Measurements from ENCODE around the gene MS4A13. TPM values are rescaled to one million over a fixed set of nuclear protein-coding genes. Genes with fewer than 3 reads are reported as not detected.
"Not testable (repeated sequence)": the region's sequence is repeated elsewhere in the genome, so short reads cannot be mapped to it uniquely, and the experiment has no call there.

MS4A13 gene, protein sequence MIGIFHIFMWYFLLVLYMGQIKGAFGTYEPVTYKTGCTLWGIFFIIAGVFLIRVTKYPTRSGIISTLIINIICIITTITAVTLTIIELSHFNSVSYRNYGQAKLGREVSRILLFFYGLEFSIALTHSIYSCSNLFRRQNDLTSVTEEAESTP
- total RNA-seq, result not detected

GRCh38 chr11:60515144-60515855 lies at the start of gene MS4A13:
MS4A13 (plus strand) TSS chr11:60515392; CDS start chr11:60518084, 2,692 bp downstream.
- no peak for DNase-seq

DNA sequence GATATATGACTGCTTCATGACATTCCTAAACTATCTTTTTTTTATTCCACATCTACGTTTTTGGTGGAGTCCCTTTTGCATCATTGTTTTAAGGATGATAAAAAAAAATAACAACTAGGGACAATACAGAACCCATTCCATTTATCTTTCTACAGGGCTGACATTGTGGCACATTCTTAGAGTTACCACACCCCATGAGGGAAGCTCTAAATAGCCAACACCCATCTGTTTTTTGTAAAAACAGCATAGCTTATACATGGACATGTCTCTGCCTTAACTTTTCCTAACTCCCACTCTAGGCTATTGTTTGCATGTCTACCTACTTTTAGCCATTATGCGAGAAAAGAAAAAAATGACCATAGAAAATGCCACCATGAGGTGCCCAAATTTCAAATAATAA lies 46.4 kb upstream of the MS4A13 start:
- no peak for DNase-seq

- no peak for DNase-seq
Measured at GRCh38 chr11:60469723-60470122, 45.5 kb upstream of the MS4A13 start.

- DNase-seq, result no peak
Measured at GRCh38 chr11:60477035-60477445, 38.2 kb upstream of the MS4A13 start.

DNA sequence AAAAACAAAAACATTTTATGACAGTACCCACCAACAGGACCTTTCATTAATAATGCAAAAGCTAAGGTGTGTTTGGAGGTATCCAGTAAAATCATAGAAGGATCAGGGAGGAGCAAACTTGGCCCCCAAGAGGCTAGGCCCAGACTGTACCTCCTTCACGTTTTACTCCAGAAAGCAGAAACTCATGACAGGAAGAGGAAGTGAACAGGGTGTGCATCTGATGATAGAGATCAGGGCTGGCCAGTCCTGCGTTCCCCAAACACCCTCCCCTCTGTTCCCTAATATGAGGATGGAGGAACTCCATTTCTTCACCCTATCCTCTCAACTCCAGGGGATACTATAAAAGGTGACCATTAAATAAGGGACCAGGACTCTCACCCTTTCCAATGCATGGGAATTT lies 32.8 kb upstream of the MS4A13 start:
- DNase-seq, result no peak

GRCh38 chr11:60485987-60486386 lies 29.2 kb upstream of the MS4A13 start:
- no peak for DNase-seq

GRCh38 chr11:60492488-60493009 lies 22.6 kb upstream of the MS4A13 start, which contains the start of gene MS4A12:
MS4A12 (plus strand) TSS chr11:60492778; CDS start chr11:60497319, 4,541 bp downstream.
- no peak for DNase-seq

DNA sequence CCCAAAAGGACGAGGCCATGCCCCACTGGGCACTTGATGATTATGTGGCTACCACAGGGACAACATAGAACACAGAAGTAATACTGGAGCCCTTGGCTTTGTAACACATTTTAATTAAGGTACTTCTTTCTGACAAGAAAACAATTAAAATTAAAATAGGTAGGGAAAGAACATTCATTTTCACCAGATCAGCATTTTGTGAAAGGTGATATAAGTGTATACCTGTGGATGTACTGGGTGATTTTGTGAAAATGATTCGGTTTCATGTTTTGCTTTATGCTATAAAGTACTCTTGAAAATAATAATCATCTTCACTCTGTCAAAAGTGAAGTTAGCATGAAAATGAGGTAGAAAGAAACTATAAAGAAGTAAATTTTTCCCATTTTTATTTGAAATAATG lies 21.7 kb upstream of the MS4A13 start:
- no peak for DNase-seq

DNA sequence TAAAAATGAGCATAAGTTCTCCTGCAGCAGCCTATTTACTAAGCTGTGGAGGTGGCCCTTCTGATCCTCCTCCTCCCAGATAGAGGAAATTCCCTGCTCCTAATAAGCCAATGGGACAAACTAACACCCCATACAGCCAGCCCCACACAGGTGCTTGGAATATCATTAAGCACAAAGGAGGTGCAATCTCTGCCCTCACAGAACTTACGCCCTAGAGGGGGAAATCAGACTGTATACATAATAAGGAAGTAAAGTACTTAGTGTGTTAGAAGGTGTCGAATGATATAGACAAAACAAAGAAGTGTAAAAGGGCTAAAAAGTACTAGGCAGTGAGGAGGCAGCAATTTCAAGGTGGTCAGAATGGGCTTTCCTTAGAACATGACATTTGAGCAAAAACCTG lies 16.8 kb upstream of the MS4A13 start:
- DNase-seq, result no peak

DNA sequence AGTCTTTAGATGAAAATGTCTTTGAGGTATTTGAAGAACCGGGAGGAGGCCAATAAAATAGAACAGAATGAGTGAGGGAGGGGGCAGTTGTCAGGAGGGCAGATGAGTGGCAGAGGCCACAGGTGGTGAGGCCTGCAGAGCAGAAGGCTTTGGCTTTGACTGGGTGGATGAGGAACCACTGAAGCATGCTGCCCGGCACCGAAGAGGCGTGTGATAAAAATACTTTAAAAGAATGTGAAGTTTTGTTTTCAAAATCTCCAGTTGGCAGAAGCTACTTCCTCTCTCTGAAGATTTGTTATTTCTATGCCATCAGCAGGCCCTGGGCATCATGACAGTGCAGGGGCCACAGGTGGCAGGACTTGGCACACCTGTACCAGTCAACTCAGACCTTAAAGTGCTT lies 16.3 kb upstream of the MS4A13 start:
- DNase-seq, result no peak

- no peak for DNase-seq
Measured at GRCh38 chr11:60500276-60500910, 14.8 kb upstream of the MS4A13 start.

- DNase-seq, result no peak
Measured at GRCh38 chr11:60502221-60502775, 12.9 kb upstream of the MS4A13 start.

GRCh38 chr11:60504219-60504905 lies 10.8 kb upstream of the MS4A13 start:
- DNase-seq, result no peak

DNA sequence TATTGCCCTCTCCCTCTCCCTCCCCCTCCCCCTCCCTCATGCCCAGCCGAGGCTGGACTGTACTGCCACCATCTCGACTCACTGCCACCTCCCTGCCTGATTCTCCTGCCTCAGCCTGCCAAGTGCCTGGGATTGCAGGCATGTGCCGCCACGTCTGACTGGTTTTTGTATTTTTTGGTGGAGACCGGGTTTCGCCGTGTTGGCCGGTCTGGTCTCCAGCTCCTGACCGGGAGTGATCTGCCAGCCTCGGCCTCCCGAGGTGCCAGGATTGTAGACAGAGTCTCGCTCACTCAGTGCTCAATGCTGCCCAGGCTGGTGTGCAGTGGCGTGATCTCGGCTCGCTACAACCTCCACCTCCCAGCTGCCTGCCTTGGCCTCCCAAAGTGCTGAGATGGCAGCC lies 5.6 kb upstream of the MS4A13 start:
- DNase-seq, result not testable (repeated sequence)

DNA sequence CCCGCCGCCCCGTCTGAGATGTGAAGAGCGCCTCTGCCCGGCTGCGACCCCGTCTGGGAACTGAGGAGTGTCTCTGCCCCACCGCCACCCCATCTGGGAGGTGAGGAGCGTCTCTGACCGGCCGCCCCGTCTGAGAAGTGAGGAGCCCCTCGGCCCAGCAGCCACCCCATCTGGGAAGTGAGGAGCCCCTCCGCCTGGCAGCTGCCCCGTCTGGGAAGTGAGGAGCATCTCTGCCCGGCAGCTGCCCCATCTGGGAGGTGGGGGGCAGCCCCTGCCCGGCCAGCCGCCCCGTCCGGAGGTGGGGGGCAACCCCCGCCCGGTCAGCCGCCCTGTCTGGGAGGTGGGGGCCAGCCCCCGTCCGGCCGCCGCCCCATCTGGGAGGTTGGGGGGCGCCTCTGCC lies 5.0 kb upstream of the MS4A13 start:
- DNase-seq, result not testable (repeated sequence)

GRCh38 chr11:60511393-60511792 lies 3.8 kb upstream of the MS4A13 start:
- no peak for DNase-seq

GRCh38 chr11:60512651-60513225 lies 2.5 kb upstream of the MS4A13 start:
- no peak for DNase-seq

DNA sequence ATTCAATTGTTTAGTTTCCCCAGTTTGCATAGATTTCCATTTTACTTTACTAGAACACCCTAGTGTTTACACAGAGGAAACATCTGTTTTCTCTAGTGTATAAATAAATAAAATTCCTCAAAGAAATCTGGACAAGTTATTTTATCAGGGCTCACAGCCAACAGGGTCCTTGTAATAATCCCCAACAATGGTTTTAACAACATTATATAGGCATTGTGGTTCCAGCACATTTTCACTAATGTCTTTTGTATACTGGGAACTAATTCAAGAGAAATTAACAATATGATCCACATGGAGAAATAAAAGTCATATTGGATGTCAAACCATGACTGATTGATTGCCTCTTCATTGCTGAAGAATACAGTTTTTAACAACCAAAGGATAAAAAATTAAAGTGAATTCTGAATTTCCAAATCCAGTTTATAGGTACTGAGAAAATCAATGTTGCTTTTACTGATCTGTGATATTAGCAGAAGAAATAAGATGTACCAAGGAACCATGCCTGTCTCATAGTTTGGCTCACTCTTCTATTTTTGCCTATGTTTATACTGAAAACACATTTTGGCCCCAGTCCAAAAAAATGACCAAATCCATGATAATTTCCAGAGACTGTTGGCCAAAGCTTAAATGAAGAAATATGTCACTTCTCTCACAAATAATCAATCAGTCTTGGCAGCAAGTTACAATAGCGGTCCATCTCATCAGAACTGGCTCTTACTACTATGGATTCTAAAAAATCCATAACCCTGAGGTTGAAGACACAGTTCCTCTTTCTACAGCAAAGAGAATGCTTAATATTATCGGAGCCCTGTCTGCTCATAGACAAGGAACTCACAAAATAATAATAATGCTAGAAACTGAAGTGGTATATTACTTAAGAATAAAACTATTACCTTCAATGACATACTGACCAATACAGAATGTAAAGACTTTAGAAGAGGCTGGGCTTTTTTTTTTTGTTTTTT lies 1.4 kb upstream of the MS4A13 start:
- DNase-seq, result no peak

GRCh38 chr11:60528465-60528864 lies 13.3 kb downstream of the MS4A13 start:
- DNase-seq, result no peak

DNA sequence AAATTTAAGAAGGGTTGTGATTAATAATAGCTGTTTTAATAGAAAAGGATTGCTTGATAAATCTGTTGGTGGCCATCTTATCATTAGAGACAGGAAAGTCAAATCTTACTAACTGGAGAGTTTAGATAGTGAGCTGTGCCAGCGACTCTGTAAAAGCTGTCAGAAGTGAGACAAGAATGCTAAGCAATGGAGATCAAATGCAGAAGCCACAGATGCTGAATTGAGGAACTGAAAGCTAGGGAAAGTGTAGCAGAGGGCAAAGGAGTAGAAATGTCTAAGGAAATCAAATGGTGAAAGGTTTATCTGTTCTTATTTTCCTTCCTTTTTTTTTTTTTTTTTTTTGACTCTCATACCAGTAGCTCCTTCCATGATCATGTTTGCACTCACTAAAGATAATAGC lies 13.7 kb downstream of the MS4A13 start:
- DNase-seq, result no peak

All from occipital lobe (tissue), 2 donors.